ENCODE results near the gene ELOVL1. TPM values are rescaled to one million over a fixed set of nuclear protein-coding genes. Genes with fewer than 3 reads are reported as not detected.

Gene ELOVL1
- total and polyA plus RNA-seq, 2 of the 13 experiments (the other 11 are each of a cell fraction or from before 2014, with no cell fraction given): 55.2 to 77.4 TPM

DNA sequence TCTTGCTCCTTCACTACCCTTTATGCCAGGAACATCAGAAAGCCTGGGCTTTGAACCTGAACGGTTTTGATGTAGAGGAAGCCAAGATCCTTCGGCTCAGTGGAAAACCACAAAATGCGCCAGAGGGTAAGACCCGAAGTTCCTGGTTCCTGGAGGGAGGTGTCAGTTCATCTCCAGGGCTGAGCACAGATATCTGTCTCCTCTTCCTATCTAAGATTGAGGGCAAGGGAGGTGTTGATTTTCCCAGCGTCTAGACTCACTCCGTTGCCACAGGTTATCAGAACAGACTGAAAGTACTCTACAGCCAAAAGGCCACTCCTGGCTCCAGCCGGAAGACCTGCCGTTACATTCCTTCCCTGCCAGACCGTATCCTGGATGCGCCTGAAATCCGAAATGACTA is 8.1 kb downstream of the ELOVL1 start:
- intact Hi-C loops (cut with micrococcal nuclease; ENCODE audit: unreplicated experiment) (no loop called here), in situ Hi-C loops (cut with HindIII; ENCODE audit: extremely low pct_ligation_motif_present, low pct_unique_long_range_greater_than_20kb) (no loop called here)
- DNase-seq (ENCODE audit: low spot score) (no peak), ATAC-seq (no peak), FAIRE-seq (no peak)
- Histone ChIP-seq H2AFZ (ENCODE audit: low read length) (no peak overlapping the region), H3K9ac (ENCODE audit: insufficient read depth, low read depth, low read length) (peak overlapping the region; percentile 77), H3K36me3 (replicated peaks in 1 of 2; ENCODE audit: control insufficient read depth in 1 of 2, insufficient read depth in 2 of 2, low read length in 2 of 2) (peaks cover 15 to 27% of the 10 kb centered on the region in 2 experiments), H3K79me2 (ENCODE audit: insufficient read depth, low read length) (peaks cover 29% of the 10 kb centered on the region), H3K4me2 (ENCODE audit: low read depth, low read length) (peak overlapping the region; percentile 88), H3K27me3 (ENCODE audit: control insufficient read depth in 1 of 2, insufficient read depth in 2 of 2, low read length in 2 of 2) (no peaks in the 10 kb centered on the region; a peak in 1 of 5 replicates), H3K4me1 (ENCODE audit: insufficient read depth, low read length) (peaks cover 65% of the 10 kb centered on the region), H3K4me3 (replicated peaks in 1 of 3; ENCODE audit: insufficient read depth in 1 of 3, low read depth in 2 of 3, low read length in 3 of 3) (peak overlapping the region; percentile 92 to 97 (median 97)), H3K27ac (ENCODE audit: extremely low read length, insufficient read depth, low read length) (peak overlapping the region; percentile 76), H3K9me3 (ENCODE audit: low read length) (no peaks in the 10 kb centered on the region), H4K20me1 (ENCODE audit: insufficient read depth, low read length) (no peaks in the 10 kb centered on the region)
- POLR2A ChIA-PET: no interaction called here
- CTCF ChIA-PET (ENCODE audit: low intra/inter-chr PET ratio, low total read pairs): no interaction called here
- BruUV-seq (replicated peaks): no TSS peak
- WGBS (ENCODE audit: low lambda C conversion rate): 39% methylated on average over 11 of the region's 11 CpGs
- TF ChIP-seq IKZF1 (IDR thresholded peaks at IDR 0.05) (no peak), HNRNPK (IDR thresholded peaks at IDR 0.05; ENCODE audit: low read depth, low read length, poor library complexity, severe bottlenecking) (no peak), TCF7 (IDR thresholded peaks at IDR 0.05; ENCODE audit: low read depth) (no peak), ZBTB38 (CRISPR knock-in tag; IDR thresholded peaks at IDR 0.05) (no peak), SRY (CRISPR knock-in tag; IDR thresholded peaks at IDR 0.05) (no peak), ZNF776 (CRISPR knock-in tag; IDR thresholded peaks at IDR 0.05) (no peak), FOXA3 (CRISPR knock-in tag; IDR thresholded peaks at IDR 0.05) (no peak), RFX5 (IDR thresholded peaks at IDR 0.05; ENCODE audit: low read depth, low read length) (no peak), ZNF558 (CRISPR knock-in tag; IDR thresholded peaks at IDR 0.05; ENCODE audit: borderline replicate concordance) (no peak), SMYD3 (CRISPR knock-in tag; IDR thresholded peaks at IDR 0.05) (no peak), ZNF160 (CRISPR knock-in tag; IDR thresholded peaks at IDR 0.05) (no peak), SALL1 (CRISPR knock-in tag; IDR thresholded peaks at IDR 0.05) (no peak), RARG (CRISPR knock-in tag; IDR thresholded peaks at IDR 0.05; ENCODE audit: low read depth) (no peak), ZNF720 (CRISPR knock-in tag; IDR thresholded peaks at IDR 0.05) (no peak), TRIM22 (IDR thresholded peaks at IDR 0.05) (no peak)
- TF ChIP-seq, protein P1, sequence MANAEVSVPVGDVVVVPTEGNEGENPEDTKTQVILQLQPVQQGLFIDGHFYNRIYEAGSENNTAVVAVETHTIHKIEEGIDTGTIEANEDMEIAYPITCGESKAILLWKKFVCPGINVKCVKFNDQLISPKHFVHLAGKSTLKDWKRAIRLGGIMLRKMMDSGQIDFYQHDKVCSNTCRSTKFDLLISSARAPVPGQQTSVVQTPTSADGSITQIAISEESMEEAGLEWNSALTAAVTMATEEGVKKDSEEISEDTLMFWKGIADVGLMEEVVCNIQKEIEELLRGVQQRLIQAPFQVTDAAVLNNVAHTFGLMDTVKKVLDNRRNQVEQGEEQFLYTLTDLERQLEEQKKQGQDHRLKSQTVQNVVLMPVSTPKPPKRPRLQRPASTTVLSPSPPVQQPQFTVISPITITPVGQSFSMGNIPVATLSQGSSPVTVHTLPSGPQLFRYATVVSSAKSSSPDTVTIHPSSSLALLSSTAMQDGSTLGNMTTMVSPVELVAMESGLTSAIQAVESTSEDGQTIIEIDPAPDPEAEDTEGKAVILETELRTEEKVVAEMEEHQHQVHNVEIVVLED (CRISPR knock-in tag; IDR thresholded peaks at IDR 0.05; ENCODE audit: borderline replicate concordance): no peak
- TF ChIP-seq, protein P2, sequence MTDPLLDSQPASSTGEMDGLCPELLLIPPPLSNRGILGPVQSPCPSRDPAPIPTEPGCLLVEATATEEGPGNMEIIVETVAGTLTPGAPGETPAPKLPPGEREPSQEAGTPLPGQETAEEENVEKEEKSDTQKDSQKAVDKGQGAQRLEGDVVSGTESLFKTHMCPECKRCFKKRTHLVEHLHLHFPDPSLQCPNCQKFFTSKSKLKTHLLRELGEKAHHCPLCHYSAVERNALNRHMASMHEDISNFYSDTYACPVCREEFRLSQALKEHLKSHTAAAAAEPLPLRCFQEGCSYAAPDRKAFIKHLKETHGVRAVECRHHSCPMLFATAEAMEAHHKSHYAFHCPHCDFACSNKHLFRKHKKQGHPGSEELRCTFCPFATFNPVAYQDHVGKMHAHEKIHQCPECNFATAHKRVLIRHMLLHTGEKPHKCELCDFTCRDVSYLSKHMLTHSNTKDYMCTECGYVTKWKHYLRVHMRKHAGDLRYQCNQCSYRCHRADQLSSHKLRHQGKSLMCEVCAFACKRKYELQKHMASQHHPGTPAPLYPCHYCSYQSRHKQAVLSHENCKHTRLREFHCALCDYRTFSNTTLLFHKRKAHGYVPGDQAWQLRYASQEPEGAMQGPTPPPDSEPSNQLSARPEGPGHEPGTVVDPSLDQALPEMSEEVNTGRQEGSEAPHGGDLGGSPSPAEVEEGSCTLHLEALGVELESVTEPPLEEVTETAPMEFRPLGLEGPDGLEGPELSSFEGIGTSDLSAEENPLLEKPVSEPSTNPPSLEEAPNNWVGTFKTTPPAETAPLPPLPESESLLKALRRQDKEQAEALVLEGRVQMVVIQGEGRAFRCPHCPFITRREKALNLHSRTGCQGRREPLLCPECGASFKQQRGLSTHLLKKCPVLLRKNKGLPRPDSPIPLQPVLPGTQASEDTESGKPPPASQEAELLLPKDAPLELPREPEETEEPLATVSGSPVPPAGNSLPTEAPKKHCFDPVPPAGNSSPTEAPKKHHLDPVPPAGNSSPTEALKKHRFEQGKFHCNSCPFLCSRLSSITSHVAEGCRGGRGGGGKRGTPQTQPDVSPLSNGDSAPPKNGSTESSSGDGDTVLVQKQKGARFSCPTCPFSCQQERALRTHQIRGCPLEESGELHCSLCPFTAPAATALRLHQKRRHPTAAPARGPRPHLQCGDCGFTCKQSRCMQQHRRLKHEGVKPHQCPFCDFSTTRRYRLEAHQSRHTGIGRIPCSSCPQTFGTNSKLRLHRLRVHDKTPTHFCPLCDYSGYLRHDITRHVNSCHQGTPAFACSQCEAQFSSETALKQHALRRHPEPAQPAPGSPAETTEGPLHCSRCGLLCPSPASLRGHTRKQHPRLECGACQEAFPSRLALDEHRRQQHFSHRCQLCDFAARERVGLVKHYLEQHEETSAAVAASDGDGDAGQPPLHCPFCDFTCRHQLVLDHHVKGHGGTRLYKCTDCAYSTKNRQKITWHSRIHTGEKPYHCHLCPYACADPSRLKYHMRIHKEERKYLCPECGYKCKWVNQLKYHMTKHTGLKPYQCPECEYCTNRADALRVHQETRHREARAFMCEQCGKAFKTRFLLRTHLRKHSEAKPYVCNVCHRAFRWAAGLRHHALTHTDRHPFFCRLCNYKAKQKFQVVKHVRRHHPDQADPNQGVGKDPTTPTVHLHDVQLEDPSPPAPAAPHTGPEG (CRISPR knock-in tag; IDR thresholded peaks at IDR 0.05): no peak
- TF ChIP-seq, protein P3, sequence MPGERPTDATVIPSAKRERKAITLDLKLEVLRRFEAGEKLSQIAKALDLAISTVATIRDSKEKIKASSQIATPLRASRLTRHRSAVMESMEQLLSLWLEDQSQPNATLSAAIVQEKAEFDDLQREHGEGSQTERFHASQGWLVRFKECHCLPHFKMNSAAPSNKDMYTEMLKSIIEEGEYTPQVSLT (CRISPR knock-in tag; IDR thresholded peaks at IDR 0.05; ENCODE audit: borderline replicate concordance, low read depth): no peak
